Subcutaneous abdominal adipose tissue (tissue), 5 donors: ENCODE data around the gene NUFIP2.

Source experiments
- H3K27ac ChIP-seq: one replicate; pipeline ENCODE4 v1.7.0; 2013; ENCODE audit warnings: low read depth, mild to moderate bottlenecking, inconsistent platforms, low read length, moderate library complexity
- H3K27me3 ChIP-seq, 5 donors: one replicate each; pipeline ENCODE4 v1.7.0; 2013; ENCODE audit warnings: low read length in 5 of 5, inconsistent platforms in 1 of 5; ENCODE audit not compliant: control insufficient read depth in 5 of 5, insufficient read depth in 4 of 5
- H3K36me3 ChIP-seq, 5 donors: one replicate each; pipeline ENCODE4 v1.7.0; 2013; ENCODE audit warnings: low read length in 5 of 5; ENCODE audit not compliant: control insufficient read depth in 5 of 5, insufficient read depth in 5 of 5
- H3K4me1 ChIP-seq, 5 donors: one replicate each; pipeline ENCODE4 v1.7.0; 2013; ENCODE audit warnings: low read length in 5 of 5, mild to moderate bottlenecking in 3 of 5, moderate library complexity in 1 of 5; ENCODE audit not compliant: control insufficient read depth in 5 of 5, insufficient read depth in 5 of 5
- H3K4me3 ChIP-seq, 5 donors: one replicate each; pipeline ENCODE4 v1.7.0; 2013; ENCODE audit warnings: low read length in 5 of 5, low read depth in 1 of 5
- H3K9ac ChIP-seq, 5 donors: one replicate each; pipeline ENCODE4 v1.7.0; 2013; ENCODE audit warnings: low read length in 5 of 5, mild to moderate bottlenecking in 4 of 5, moderate library complexity in 3 of 5
- H3K9me3 ChIP-seq, 5 donors: one replicate each; pipeline ENCODE4 v1.7.0; 2013; ENCODE audit warnings: low read length in 5 of 5; ENCODE audit not compliant: control insufficient read depth in 5 of 5
- donor health status: healthy.
- donor health status: healthy.
- donor health status: healthy.
- donor health status: healthy.
- donor health status: healthy.

Gene NUFIP2

DNA sequence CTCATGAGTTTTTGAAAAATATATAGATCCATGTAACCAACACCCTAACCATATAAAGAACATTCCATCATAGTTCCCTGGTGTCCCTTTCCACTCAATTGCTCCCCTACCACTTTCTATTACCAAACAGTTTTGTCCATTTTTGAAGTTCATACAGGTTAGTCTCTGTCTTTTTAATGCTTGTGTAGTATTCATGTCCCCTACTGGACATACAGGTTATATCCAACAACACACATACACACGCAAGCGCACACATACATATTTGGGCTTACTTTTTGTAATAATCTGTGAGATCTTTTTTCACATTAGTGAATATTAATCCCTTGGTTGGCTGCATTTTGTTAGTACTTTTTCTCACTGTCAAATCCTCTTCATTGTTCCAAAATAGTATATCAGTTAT is 40.9 kb downstream of the NUFIP2 start:
- H3K4me1 ChIP-seq: peaks cover 2 to 42% (median 36%) of the 10 kb centered on the region in 5 donors

DNA sequence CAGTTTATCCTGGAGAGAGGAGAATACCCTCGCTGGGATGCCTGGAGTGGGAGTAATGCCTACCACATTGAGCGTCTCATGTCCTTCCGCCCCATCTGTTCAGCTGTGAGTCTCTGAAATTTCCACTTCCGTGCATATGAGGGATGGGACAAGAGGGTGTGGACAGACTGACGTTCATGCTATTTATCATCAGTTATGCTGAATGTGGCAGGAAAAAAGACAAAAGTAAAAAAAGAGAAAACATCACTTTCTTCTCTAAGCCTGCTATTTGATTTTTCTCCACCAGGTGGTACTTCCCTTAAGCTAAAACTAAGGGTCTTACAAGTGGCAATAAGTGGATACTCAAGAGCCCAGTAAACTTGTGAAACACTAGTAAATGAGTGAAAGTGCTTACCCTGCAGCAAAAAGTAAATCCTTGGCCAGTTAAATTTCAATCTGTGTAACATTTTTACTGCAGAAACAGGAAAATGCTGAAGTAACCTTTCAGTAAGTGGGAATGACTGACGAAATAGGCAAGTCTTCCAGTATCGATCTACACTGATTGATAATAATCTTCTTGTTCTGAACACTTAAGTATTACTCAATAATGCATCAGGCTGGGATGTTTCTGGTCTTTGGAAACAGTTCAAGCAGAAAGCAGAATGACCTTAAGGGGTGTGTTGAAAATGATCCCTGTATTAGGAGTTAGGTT is 41.7 kb downstream of the NUFIP2 start:
- Histone ChIP-seq H3K4me1 (peaks cover 2 to 34% (median 28%) of the 10 kb centered on the region in 5 donors), H3K9me3 (no peaks in the 10 kb centered on the region)

More for the DNA sequence above, 40.9 kb downstream of the NUFIP2 start:
- Histone ChIP-seq H3K9ac (no peak overlapping the region), H3K27ac (no peak overlapping the region), H3K4me3 (no peak overlapping the region), H3K9me3 (no peaks in the 10 kb centered on the region), H3K27me3 (no peaks in the 10 kb centered on the region), H3K36me3 (peaks cover 0 to 9% (median 0%) of the 10 kb centered on the region in 5 donors)

DNA sequence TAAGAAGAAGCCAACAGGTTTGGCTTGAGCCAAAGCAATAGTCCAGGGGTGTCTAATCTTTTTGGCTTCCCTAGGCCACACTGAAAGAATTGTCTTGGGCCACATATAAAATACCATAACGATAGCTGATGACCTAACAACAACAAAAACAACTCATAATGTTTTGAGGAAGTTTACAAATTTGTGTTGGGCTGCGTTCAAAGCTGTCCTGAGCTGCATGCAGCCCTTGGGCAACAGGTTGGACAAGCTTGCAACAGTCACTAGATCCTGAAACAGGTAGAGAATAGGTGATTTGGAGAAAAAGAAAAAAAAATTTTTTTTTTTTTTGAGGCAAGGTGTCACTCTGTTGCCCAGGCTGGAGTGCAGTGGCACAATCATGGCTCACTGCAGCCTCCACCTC is 42.8 kb downstream of the NUFIP2 start:
- no peak overlapping the region for H3K9ac ChIP-seq

More for the DNA sequence above, 41.7 kb downstream of the NUFIP2 start:
- H3K27me3 ChIP-seq: no peaks in the 10 kb centered on the region
- peaks cover 0 to 9% (median 0%) of the 10 kb centered on the region in 5 donors for H3K36me3 ChIP-seq
- no peak overlapping the region for H3K9ac ChIP-seq
- H3K27ac ChIP-seq: no peak overlapping the region
- no peak overlapping the region for H3K4me3 ChIP-seq

DNA sequence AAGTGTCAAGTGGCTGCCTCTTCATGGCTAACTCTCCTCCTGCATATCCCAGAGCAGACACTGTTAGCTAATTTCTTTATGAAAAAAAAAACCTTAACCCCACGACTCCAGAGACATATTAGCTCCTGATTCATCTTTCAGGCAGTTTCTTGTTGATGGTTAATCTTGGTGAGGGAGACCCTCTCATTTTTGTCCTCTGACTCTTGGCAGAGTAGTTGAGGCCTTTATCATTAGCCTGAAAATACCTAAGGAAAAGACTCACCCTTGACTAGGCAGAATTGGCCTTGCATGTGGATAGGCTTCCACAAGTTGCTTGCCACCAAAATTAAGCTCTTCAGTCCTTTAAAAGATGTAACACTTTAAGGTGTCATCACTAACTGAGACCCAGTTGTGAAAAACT is 43.3 kb downstream of the NUFIP2 start:
- H3K27ac ChIP-seq: no peak overlapping the region
- H3K4me1 ChIP-seq: peaks cover 0 to 18% (median 15%) of the 10 kb centered on the region in 5 donors
- H3K4me3 ChIP-seq: no peak overlapping the region
- H3K9me3 ChIP-seq: no peaks in the 10 kb centered on the region
- peaks cover 0 to 9% (median 0%) of the 10 kb centered on the region in 5 donors for H3K36me3 ChIP-seq
- H3K9ac ChIP-seq: no peak overlapping the region
- no peaks in the 10 kb centered on the region for H3K27me3 ChIP-seq

More for the DNA sequence above, 42.8 kb downstream of the NUFIP2 start:
- peaks cover 0 to 9% (median 0%) of the 10 kb centered on the region in 5 donors for H3K36me3 ChIP-seq
- H3K27me3 ChIP-seq: no peaks in the 10 kb centered on the region
- no peaks in the 10 kb centered on the region for H3K9me3 ChIP-seq
- H3K27ac ChIP-seq: no peak overlapping the region
- H3K4me3 ChIP-seq: no peak overlapping the region
- H3K4me1 ChIP-seq: peaks cover 0 to 23% (median 19%) of the 10 kb centered on the region in 5 donors

DNA sequence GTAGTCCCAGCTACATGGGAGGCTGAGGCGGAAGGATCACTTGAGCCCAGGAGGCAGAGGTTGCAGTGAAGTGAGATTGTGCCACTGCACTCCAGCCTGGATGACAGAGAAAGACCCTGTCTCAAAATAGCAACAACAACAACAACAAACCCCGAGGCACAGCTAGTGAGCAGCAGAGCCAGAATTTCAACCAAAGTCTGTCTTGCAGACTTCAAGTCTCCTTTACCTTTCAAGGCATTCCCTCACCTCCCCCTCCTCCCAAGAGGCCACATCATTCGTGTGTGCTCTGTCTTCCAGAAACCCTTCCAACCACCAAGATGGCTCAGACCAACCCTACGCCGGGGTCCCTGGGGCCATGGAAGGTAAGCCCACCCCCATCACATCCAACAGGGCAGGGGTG is 45.1 kb downstream of the NUFIP2 start:
- H3K4me1 ChIP-seq: peaks cover 0 to 9% (median 6%) of the 10 kb centered on the region in 5 donors
- H3K9ac ChIP-seq: no peak overlapping the region
- no peak overlapping the region for H3K27ac ChIP-seq
- no peaks in the 10 kb centered on the region for H3K27me3 ChIP-seq
- H3K4me3 ChIP-seq: no peak overlapping the region
- H3K9me3 ChIP-seq: no peaks in the 10 kb centered on the region
- H3K36me3 ChIP-seq: peaks cover 0 to 5% (median 0%) of the 10 kb centered on the region in 5 donors

DNA sequence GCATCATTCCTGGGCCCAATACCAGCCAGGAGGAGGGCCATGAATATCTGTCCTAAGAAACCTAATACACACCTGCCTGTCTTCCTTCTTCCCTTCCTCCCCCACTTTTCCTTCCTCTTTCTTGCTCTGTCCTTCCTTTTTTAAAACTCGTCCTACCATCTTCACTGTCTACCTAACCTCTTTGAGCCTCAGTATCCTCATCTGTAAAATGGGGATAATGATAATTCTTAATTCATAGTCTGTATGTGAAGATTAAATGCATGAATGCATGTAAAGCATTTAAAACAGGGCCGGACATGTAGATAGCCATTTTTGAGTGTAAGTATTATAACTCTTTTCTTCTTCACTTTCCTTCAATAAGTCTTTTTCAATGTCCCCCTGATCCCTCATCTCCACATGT is 46.7 kb downstream of the NUFIP2 start:
- H3K36me3 ChIP-seq: peaks cover 0 to 5% (median 0%) of the 10 kb centered on the region in 5 donors
- H3K4me3 ChIP-seq: no peak overlapping the region
- H3K9me3 ChIP-seq: no peaks in the 10 kb centered on the region
- peaks cover 0 to 6% (median 4%) of the 10 kb centered on the region in 5 donors for H3K4me1 ChIP-seq
- H3K27me3 ChIP-seq: no peaks in the 10 kb centered on the region
- no peak overlapping the region for H3K9ac ChIP-seq
- no peak overlapping the region for H3K27ac ChIP-seq

DNA sequence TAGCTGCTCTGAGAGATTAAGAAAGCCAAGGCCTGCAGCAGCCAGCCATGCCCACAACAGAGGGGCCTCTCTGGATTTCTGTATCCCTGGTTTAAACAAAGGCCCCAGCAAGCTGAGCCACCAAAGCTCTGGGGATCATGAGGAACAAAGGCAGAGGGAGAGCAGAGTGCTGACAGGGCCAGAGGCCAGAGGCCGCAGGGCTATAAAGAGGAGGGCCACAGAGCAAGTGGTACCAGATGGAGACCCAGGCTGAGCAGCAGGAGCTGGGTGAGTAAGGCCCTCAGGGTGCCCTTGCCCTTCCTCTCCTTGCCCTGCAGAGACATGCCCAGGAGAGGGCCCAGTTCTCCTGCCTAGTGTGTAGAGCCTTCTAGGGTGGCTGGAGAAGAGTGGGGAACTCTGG is 47.3 kb downstream of the NUFIP2 start, which contains the start of gene CRYBA1:
Gene CRYBA1, plus strand, starts transcription at position 232 of the 400 bp plus-strand sequence. Its CDS starts 5 bp downstream, at position 237.
- Histone ChIP-seq H3K4me3 (no peak within 1 kb of the TSS), H3K4me1 (no peaks in the 10 kb centered on the region), H3K36me3 (peaks cover 0 to under 1% (median 0%) of the 10 kb centered on the region in 5 donors), H3K27ac (no peak within 1 kb of the TSS), H3K9ac (no peak within 1 kb of the TSS), H3K9me3 (no peaks in the 10 kb centered on the region), H3K27me3 (no peaks in the 10 kb centered on the region)

DNA sequence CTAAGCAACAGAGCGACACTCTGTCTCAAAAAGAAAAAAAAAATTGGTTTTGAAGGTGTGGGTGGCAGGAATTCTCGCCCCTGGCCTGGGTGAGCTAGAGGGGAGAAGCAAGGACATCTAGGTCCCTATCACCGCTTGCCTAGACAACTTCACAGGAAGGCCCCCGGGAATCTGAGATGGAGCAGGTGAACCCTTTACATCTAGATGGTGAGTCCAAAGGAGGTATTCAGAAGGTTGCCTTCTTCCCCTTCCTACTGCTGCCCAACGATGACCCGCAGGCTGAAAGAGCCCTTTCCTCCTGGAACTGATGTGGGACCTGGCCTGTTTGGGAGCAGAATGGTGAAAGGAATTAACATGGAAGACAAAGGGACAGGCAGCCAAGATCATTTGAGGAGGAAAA is 48.5 kb downstream of the NUFIP2 start:
- no peaks in the 10 kb centered on the region for H3K27me3 ChIP-seq
- H3K4me3 ChIP-seq: no peak overlapping the region
- H3K9me3 ChIP-seq: no peaks in the 10 kb centered on the region
- no peaks in the 10 kb centered on the region for H3K36me3 ChIP-seq
- H3K27ac ChIP-seq: no peak overlapping the region
- H3K9ac ChIP-seq: no peak overlapping the region
- H3K4me1 ChIP-seq: peaks cover 0 to 10% (median 0%) of the 10 kb centered on the region in 5 donors

DNA sequence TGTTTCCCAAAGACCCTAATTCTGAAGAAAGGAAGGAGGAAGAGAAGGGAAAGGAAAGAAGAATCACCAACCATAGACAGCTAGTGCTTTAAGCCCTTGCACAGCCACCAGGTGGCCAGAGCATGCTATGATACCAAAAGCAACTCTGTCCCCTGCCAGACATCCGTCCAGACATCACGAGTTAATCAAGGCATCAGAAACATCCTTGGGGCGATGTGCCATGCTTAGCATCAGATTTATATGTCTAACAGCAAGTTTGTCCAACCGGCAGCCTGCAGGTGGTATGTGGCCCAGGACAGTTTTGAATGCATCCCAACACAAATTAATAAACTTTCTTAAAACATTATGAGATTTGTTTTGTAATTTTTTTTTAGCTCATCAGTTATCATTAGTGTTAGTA is 50.2 kb downstream of the NUFIP2 start:
- Histone ChIP-seq H3K9ac (no peak overlapping the region), H3K9me3 (no peaks in the 10 kb centered on the region), H3K27ac (no peak overlapping the region), H3K4me3 (no peak overlapping the region), H3K4me1 (peaks cover 0 to 10% (median under 1%) of the 10 kb centered on the region in 5 donors), H3K36me3 (no peaks in the 10 kb centered on the region), H3K27me3 (no peaks in the 10 kb centered on the region)

DNA sequence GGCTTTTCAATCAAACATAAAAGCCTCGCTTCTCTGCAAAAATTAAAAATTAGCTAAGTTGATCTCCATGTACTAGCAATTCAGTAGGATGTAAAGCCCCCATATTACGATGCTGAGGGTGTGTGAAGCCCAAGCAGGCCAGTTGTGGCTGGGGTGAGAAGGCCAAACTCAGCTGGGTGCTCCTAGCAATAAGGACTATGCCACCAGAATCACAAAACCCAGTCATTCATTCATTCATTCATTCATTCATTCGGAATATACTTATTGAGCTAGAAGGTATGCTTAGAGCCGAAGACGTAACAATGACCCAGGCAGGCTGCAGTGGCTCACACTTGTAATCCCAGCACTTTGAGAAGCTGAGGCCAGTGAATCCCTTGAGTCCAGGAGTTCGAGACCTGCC is 51.2 kb downstream of the NUFIP2 start:
- Histone ChIP-seq H3K9me3 (no peaks in the 10 kb centered on the region), H3K27me3 (no peaks in the 10 kb centered on the region), H3K27ac (no peak overlapping the region), H3K36me3 (no peaks in the 10 kb centered on the region), H3K4me1 (peaks cover 3 to 20% (median 10%) of the 10 kb centered on the region in 5 donors), H3K9ac (no peak overlapping the region), H3K4me3 (no peak overlapping the region)
